T47D (cell line): Measurements from ENCODE around the gene MNT.
A peak's percentile ranks its signal among the peaks of the same experiment; 100 is the strongest.

Source experiments
- DNase-seq, 2 experiments: peaks; one replicate each; pipeline versions ENCODE4 v3.0.0 to v3.0.0-alpha.2; 2011 to 2012; ENCODE audit warnings: low read depth in 1 of 2, low spot score in 1 of 2
- JUND ChIP-seq: IDR thresholded peaks from 2 replicates; pipeline ENCODE4 v1.6.1; 2012; ENCODE audit warnings: low read depth
- in situ Hi-C: cut with HindIII; loops from 2 replicates; pipeline ENCODE4 v1.10.0; 2016; ENCODE audit warnings: low sequenced_read_pairs, low pct_unique_long_range_greater_than_20kb

Gene MNT

GRCh38 chr17:2435181-2435741, 34.4 kb upstream of the MNT start:
- in situ Hi-C loops = no loop called here
- DNase-seq = no peak
- no peak for TF ChIP-seq JUND

GRCh38 chr17:2433696-2434095, 32.8 kb upstream of the MNT start:
- in situ Hi-C loops = no loop called here
- no peak for DNase-seq
- no peak for TF ChIP-seq JUND

DNA sequence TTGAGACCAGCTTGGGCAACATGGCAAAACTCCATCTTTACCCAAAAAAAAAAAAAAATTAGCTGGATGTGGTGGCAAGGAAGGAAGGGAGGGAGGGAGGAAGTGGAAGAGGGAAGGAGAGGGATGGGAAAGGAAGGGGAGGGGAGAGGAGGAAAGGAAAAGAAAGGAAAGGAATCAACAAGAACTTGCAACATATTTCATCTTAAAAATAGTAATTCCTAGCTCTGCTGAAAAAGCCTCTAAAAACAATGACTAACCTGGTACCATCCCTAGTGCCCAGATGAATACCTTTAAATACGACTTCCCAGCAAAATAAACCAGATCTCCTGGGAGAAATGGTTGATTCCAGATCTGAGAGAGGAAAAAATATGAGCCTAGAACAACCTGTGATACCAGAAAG, 27.1 kb upstream of the MNT start:
- no peak for DNase-seq
- no peak for TF ChIP-seq JUND
- in situ Hi-C loops = no loop called here

- no peak for DNase-seq
- TF ChIP-seq JUND = no peak
- in situ Hi-C loops = no loop called here
These were observed 26.4 kb upstream of the MNT start for GRCh38 chr17:2427215-2427614.

DNA sequence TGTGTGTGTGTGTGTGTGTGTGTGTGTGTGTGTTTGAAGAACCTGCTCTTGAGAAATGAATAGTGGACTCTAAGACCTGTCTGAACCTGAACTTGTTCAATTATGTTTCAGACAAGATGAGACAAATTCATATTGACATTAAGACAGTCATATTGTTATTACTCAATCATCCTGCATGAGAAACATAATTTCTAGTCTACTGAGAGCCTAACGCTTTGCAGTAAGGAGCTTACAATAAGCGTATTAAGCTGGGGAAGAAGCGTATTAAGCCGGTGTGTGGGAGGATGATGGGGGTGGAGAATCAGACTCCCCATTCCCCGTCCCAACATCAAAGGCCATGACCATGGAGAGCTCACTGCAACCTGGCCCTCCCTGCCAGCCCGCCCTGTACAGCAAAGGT, 22.4 kb upstream of the MNT start:
- no peak for DNase-seq
- in situ Hi-C loops = no loop called here
- no peak for TF ChIP-seq JUND

GRCh38 chr17:2421315-2422147, 20.7 kb upstream of the MNT start:
- peak in 1 of 2 experiments; percentile 23 for DNase-seq
- in situ Hi-C loops = no loop called here
- no peak for TF ChIP-seq JUND

DNA sequence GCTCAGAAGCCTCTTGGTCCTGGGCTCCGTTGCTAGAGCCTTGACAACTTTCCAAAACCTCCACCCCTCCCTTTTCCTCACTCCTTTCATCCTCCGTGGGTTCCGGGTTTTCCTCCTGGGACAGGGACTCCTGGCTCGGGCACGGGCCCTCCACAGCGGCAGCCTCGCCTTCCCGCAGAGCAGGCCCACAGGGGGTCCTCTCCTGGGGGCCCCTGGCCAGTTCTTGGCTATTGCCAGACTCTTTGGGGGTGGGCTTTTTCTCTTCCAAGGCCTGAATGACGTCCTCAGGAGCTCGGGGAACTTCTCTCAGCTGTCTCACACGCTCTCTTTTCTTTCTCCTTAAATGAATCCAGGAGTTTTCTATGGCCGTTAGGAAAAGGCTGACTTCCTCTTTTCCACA, 19.3 kb upstream of the MNT start:
- TF ChIP-seq JUND = no peak
- in situ Hi-C loops = no loop called here
- no peak for DNase-seq

- DNase-seq = no peak
- no peak for TF ChIP-seq JUND
- in situ Hi-C loops = no loop called here
These were observed 18.6 kb upstream of the MNT start for GRCh38 chr17:2419486-2419885.

- no peak for DNase-seq
- in situ Hi-C loops = no loop called here
- TF ChIP-seq JUND = no peak
These were observed 17.7 kb upstream of the MNT start for GRCh38 chr17:2418572-2418971.

DNA sequence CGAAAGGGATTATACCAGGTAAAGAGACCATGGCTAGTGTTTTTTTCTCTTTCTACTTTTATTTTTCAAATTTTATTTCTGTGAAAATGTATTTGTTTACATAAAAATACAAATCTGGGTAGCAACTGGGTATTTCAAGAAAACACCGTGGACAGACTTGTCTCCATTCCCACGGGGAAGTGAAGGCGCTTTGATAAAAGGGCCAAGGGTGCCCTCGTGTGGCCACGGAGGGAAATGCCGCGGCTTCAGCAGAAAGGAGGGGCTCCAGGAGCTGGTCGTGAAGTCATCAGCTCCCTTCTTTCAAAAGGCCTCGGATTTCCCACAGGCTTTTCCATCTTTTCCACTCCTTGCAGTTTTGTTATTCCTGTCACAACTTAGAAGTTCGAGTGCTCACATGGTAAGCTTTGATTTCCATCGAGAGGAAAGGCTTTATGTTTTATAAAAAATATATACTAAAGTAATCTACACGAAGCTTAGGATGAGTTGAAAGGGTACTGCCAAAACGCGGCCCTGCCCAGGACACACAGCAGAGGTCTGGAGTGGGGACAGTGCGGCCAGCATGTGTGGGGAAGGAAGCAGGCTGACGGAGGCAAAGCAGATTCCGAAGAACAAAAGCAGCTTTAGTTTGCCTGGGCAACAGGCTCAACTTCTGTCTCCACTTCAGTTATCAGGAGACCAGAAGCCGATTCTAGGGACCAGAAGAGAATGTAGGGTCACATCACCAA, 15.3 kb upstream of the MNT start:
- DNase-seq = peak; percentile 76 to 81
- in situ Hi-C loops = no loop called here
- no peak for TF ChIP-seq JUND

- TF ChIP-seq JUND = no peak
- in situ Hi-C loops = no loop called here
- DNase-seq = no peak
These were observed 14.2 kb upstream of the MNT start for GRCh38 chr17:2415081-2415480.

DNA sequence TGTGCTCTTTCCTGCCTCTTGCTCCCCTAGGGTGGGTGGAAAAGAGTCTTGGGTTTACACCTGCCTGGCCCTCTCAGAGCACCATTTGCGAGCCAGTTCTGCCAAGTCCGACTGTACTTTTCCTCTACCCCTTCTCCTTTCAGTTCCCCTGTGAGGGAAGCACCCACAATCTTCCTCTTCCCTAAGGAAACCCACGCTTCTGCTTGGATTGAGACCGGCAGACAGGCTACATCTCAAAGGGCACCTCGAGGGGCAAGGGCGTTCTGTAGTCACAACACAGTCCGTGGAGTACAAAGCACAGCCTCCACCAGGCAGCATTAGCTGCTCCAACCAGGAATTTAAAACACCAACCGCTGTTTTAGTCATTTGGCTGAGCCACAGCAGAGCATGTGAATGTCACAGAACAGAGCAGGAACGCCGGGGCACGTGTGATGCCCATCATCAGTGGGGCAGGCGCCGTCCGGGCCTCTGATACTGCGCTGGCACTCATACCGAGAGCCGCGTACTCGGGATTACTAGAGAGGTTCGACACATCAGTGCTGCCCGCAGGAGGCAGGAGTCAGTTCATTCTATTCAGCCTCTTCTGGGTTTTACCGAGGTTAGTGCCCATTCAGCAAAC, 13.7 kb upstream of the MNT start:
- in situ Hi-C loops = no loop called here
- DNase-seq = no peak
- no peak for TF ChIP-seq JUND

DNA sequence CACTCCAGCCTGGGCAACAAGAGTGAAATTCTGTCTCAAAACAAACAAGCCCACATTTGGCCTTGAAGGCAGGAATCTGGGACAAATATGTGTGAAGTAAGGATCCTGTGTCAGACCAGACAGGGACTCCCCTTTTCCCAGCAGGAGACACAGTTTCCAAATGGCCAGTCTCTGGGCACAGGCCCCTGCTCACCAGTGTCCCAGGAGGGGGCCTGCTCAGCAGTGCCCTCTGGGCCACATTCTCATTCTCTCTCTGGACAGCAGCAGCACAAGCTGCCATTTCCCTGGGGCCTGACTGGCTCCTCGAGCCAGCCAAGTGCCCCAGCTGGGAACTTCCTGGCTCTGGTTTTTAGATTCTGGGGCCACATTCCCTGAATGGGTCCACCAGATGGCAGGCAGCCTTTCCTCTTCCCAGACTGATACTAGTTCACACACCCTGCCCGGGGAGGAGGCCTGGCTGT, 11.7 kb upstream of the MNT start:
- no peak for DNase-seq
- no peak for TF ChIP-seq JUND
- in situ Hi-C loops = no loop called here
